ENCODE results near the gene DDX47.
"Not testable (repeated sequence)": the region's sequence is repeated elsewhere in the genome, so short reads cannot be mapped to it uniquely, and the experiment has no call there.

The DDX47 gene

GRCh38 chr12:12823811-12824210, 10.7 kb downstream of the DDX47 start:
- no peak for DNase-seq

GRCh38 chr12:12835378-12836146, 22.4 kb downstream of the DDX47 start:
- DNase-seq: no peak

GRCh38 chr12:12836571-12836970, 23.4 kb downstream of the DDX47 start:
- no peak for DNase-seq

- peak; percentile 72 for DNase-seq
Measured at GRCh38 chr12:12837025-12837812, 24.1 kb downstream of the DDX47 start.

- no peak for DNase-seq
Measured at GRCh38 chr12:12837813-12838153, 24.6 kb downstream of the DDX47 start.

GRCh38 chr12:12839003-12839395, 25.9 kb downstream of the DDX47 start:
- DNase-seq: no peak

- DNase-seq: not testable (repeated sequence)
Measured at GRCh38 chr12:12839439-12839838, 26.3 kb downstream of the DDX47 start.

- no peak for DNase-seq
Measured at GRCh38 chr12:12839873-12840579, 26.9 kb downstream of the DDX47 start.

GRCh38 chr12:12840580-12840899, 27.4 kb downstream of the DDX47 start:
- no peak for DNase-seq

GRCh38 chr12:12841428-12841827, 28.3 kb downstream of the DDX47 start:
- not testable (repeated sequence) for DNase-seq

GRCh38 chr12:12845794-12846243, 32.7 kb downstream of the DDX47 start:
- no peak for DNase-seq

- DNase-seq: not testable (repeated sequence)
Measured at GRCh38 chr12:12846780-12847179, 33.6 kb downstream of the DDX47 start.

- DNase-seq: no peak
Measured at GRCh38 chr12:12853435-12853834, 40.3 kb downstream of the DDX47 start.

GRCh38 chr12:12859690-12860089, 46.5 kb downstream of the DDX47 start:
- DNase-seq: no peak

- no peak for DNase-seq
Measured at GRCh38 chr12:12864243-12864642, 51.1 kb downstream of the DDX47 start.

GRCh38 chr12:12868477-12869235, 55.5 kb downstream of the DDX47 start:
- no peak for DNase-seq

GRCh38 chr12:12870465-12870864, 57.3 kb downstream of the DDX47 start:
- DNase-seq: no peak

- DNase-seq: no peak
Measured at GRCh38 chr12:12871587-12872138, 58.5 kb downstream of the DDX47 start.

- DNase-seq: no peak
Measured at GRCh38 chr12:12872139-12872933, 59.2 kb downstream of the DDX47 start.

- DNase-seq: no peak
Measured at GRCh38 chr12:12872934-12873275, 59.8 kb downstream of the DDX47 start.

- no peak for DNase-seq
Measured at GRCh38 chr12:12874029-12874428, 60.9 kb downstream of the DDX47 start.

GRCh38 chr12:12875301-12875700, 62.2 kb downstream of the DDX47 start:
- DNase-seq: not testable (repeated sequence)
